ENCODE results near the gene CRTC3.
"Not testable (repeated sequence)": the region's sequence is repeated elsewhere in the genome, so short reads cannot be mapped to it uniquely, and the experiment has no call there.

Gene CRTC3

DNA sequence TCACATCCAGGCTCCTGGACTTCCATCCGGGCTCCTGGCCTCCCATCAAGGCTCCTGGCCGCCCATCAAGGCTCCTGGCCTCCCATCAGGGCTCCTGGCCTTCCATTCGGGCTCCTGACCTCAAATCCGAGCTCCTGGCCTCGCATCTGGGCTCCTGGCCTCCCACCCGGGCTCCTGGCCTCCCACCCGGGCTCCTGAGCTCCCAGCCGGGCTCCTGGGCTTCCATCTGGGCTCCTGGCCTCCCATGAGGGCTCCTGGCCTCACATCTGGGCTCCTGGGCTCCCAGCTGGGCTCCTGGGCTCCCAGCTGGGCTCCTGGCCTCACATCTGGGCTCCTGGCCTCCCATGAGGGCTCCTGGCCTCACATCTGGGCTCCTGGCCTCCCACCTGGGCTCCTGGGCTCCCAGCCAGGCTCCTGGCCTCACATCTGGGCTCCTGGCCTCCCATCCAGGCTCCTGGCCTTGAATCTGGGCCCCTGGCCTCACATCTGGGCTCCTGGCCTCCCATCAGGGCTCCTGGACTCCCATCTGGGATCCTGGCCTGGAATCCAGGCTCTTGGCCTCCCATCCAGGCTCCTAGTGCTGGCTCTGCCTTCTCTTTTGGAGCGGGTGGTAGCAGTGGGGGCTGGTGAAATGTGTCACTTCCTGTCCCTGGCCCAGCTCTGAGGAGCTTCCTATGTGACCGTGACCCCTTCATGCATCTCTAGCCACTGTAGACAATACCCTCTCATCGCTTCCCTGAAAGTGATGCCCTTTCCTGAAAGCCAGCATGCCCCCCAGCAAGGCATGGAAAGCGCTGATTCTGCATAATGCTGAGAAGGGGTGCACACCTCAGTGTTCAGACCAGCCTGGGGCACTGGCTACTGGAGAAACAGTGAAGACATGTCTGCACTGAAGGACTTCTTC, 124.8 kb downstream of the CRTC3 start:
- DNase-seq: peak; percentile 40 to 44

DNA sequence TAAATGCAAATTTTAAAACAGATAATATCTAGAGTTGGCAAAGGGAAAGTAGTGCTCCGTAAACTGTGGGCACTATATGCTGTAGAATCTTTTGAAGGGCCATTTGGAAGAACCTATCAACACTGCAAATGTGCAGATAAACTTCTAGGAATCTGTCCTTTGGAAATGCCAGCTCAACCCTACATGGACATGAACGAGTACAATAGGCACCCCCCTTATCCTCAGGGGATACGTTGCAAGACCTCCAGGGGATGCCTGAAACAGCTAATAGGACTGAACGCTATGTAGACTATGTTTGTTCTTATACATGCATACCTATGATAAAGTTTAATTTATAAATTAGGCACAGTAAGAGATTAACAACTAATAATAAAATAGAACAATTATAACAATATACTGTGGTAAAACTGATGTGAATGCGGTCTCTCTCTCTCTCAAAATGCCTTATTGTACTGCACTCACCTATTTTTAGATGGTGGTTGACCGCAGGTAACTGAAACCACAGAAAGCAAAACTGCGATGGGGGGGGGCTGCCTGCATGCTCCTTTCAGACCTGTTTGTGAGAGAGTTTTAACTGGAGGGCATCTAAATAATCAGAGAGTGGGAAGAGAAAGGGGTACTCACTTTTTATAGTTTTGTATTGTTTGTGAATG, 127.9 kb downstream of the CRTC3 start:
- DNase-seq: not testable (repeated sequence)

DNA sequence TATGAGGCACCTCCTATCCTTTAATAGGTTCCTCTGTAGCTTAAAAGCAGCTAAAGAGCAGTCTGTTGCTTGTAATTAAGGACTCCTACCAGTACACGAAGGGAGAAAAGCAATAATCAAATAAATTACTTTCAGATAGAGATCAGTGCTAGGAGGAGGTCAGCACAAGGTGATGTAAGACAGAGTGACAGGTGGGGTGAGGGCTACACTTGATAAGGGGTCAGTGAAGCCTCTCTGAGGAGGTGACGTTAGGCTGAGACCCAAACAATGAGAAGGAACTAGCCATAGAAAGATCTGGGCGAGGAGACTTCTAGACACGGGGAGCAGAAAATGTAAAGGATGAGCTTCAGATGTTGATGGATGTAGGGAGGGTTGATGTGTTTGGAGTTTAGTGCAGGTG, 129.8 kb downstream of the CRTC3 start:
- DNase-seq: no peak

DNA sequence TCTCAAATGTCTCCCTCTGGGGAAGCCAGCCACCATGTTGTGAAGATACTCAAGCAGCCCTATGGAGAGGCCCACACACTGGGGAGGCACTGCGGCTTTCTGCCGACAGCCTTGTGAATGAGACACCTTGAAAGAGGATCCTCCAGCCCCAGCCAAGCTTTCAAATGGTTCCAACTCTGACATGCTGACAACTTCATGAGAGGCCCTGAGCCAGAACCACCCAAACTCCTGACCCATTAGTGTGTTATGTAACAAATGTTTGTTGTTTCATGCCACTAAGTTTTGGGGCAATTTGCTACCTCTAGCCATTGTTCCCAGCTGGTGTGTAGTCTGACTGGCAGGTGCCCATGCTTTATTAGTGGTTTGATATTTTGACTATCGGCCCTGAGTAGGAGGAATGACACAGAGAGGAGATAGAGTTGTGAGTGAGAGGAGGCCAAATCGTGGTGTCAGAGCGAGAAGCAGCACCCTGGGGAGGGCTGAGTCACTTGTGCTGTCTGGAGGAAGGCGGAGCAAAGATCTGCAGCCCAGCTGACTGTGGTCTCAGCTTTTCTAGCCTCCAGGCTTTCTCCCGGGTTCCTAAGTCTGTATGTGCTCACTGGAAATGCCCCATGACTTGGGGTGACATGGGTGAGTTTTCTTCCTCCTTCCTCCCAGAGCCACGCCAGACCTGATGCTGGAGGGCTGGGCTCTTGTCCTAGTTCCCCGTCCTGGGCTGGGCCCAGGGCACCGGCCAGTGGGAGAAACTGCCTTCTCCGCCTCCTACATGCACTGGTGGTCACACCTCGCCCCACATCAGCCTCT, 130.7 kb downstream of the CRTC3 start:
- DNase-seq: peak; percentile 98

DNA sequence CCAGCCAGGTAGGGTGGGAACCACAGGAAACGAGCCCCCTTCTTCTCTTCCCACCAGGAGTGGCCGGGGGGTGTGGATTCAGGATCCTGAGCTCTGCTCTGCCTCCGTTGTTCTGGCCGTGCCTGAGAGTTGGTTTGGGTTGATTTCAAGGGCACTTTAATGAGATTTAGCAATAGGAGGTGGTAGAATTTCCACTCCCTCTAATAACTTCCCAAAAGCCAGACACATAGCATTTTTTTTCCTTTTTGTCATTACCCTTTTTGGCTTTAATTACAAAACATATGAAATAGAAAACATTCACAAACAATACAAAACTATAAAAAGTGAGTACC, 131.2 kb downstream of the CRTC3 start:
- DNase-seq: peak in 1 of 2 donors; percentile 70

DNA sequence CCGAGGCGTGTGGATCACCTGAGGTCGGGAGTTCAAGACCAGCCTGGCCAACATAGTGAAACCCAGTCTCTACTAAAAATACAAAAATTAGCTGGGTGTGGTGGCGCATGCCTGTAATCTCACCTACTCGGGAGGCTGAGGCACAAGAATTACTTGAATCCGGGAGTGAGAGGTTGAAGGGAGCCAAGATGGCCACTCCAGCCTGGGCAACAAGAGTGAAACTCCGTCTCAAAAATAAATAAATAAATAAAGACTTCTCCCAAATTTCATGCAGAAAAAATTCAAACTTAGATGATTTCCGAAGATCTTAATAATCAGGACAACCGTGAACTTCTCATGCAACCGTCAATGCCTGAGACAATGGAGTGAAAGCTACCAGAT, 134.3 kb downstream of the CRTC3 start:
- not testable (repeated sequence) for DNase-seq

DNA sequence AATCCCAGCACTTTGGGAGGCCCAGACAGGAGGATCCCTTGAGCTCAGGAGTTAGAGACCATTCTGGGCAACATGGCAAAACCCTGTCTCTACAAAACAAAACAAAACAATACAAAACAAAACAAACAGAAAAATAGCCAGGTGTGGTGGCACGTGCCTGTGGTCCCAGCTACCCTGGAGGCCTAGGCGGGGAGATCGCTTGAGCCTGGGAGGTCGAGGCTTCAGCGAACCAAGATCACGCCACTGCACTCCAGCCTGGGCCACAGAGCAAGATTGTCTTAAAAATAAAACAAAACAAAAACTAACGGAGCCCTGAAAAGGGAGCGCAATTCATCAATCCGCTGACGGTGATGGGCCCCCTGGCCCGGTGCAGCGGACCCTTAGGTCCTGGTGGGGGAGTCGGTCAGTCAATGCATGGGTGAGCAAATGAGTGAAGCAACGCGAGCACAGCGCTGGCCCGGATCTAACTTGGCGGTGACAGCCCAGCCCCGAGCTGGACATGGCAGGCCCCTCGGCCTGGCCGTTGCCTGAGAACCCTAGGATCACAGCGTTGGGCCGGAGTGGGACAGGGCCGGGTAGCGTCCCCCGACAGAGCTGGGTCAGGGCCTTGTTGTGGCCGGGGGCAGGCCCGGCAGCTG, 135.0 kb downstream of the CRTC3 start:
- DNase-seq: peak in 1 of 2 donors; percentile 55

DNA sequence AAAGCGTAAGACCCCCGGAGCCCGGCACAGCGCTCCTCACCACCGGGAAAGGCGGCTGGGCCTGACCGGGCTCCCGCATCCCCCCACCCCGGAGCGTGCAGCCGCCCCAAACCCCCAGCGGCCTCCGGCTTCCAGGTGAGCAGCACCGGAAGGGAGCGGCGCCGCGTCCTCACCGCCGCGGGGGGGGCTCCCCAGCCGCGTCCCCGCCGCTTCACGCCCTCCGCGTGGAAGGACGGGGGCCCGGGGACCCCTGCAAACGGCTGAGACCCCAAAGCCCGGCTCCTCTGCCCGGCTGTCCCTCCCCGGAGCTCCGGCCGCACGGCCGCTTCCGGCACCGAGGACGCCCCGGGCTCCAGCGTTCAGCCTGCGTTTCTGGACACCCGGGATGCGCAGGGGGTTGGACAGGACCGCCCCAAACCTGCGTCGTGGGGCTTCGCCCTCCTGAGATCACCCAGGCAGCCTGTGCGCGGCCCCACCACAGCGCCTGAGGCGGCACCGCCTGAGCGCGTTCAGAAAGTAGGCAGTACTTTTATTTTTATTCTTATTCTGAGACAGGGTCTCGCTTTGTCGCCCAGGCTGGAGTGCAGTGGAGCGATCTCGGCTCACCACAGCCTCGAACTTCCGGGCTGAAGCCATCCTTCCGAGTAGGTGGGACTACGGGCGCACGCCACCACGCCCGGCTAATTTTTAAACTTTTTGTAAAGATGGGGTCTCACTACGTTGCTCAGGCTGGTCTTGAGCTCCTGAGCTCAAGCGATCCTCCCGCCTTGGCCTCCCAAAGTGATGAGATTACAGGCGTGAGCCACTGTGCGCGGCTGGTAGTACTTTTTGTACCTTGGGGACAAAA, 135.8 kb downstream of the CRTC3 start:
- DNase-seq: peak; percentile 67 to 83

DNA sequence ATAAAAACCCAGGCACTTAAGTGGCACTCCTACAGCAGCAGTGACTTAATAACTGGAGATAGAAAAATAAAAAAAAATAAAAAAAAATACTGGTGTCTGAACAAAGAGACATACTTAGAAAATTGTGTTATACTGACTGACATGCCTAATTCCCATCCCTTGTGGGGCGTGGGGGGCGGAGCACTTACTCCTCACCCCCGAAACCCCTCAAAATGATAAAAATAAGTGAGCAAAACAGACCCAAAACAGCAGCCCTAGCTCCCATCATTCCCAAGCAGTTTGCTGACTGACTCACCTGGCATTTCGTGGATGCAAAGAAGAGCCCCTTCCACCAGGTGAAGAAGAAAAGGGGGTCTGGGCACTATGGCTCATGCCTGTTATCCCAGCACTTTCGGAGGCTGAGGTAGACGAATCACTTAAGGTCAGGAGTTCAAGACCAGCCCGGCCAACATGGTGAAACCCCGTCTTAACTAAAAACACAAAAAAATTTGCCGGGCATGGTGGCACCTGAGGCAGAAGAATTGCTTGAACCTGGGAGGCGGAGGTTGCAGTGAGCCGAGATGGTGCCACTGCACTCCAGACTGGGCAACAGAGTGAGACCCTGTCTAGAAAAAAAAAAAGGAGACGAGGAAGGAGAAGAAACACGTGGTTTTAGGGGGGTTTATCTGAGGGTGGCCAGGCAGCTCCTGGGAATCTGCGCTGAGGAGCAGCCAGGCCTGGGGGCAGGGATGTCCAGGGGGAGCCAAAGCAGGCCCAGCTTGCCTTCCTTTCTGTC, 136.6 kb downstream of the CRTC3 start:
- DNase-seq: no peak

DNA sequence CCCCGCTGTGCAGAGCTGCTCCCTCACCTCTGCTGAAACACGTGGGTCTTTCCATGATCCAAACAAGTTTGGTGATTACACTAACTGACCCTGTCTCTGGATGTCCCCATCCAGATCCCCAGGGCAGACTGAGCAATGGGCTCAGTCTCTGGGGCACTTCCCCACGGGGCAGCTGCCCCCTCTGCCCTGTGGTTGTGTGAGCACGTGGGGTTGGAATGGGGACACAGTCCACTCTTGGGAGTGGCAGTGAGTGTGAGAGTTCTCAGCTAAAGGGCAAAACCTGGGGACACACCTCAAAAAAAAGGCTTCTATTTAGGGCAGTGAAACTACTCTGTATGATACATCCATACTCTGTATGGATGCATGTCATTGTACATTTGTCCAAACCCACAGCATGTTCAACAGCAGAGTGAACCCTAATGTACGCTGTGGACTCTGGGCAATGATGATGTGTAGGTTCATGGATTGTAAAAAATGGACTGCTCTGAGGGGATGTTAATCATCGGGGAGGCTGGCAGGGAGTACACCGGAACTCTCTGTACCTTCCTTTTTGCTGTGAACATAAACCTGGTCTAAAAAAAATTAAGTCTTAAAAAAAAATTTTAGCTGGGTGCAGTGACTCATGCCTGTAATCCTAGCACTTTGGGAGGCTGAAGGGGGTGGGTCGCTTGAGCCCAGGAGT, 137.5 kb downstream of the CRTC3 start:
- DNase-seq: no peak

DNA sequence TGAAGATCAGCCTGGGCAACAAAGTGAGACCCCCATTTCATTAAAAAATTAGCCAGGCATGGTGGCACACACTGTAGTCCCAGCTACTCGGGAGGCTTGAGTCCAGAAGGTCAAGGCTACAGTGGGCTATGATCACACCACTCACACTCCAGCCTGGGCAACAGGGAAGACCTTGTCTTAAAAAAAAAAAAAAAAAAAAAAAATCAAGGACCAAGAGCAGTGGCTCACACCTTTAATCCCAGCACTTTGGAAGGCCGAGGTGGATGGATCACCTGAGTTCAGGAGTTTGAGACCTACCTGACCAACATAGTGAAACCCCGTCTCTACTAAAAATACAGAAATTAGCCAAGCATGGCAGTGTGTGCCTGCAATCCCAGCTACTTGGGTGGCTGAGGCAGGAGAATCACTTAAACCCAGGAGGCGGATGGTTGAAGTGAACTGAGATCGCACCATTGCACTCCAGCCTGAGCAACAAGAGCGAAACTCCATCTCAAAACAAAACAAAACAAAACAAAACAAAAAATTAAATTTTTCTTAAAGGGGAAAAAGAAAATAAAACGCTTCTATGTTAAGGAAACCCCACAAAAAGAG, 138.1 kb downstream of the CRTC3 start:
- DNase-seq: not testable (repeated sequence)

DNA sequence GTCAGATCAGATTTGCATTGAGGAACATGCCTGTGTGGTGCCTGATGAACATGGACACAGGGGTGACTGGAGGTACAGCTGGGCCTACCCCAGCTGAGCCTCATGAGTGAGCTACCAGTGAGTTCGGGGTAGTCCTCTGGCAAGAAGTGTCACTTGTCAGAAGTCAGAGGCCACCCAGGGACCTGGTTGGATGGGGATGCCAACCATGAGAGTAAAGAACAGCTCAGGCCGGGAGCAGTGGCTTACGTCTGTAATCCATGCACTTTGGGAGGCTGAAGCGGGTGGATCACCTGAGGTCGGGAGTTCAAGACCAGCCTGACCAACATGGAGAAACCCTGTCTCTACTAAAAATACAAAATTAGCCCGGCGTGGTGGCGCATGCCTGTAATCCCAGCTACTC, 140.9 kb downstream of the CRTC3 start:
- DNase-seq: not testable (repeated sequence)

DNA sequence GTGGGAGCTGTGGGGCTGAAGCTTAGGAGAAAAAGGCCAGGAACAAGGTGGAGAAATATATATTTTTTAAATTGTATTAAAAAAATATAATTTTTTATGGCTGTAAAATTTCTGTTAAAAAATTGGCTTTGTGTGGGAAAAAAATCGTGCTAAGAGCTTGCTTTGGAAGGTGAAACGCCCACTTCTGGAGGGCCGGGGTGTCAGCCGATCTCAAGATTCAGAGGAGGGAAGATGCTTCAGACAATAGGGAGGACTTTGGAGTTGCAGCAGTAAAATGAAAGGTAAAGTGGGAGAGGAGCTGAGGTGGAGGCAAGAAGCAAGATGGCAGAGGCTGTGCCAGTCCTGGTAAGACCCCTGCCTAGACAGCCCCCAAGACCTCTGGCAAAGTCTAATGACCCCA, 141.5 kb downstream of the CRTC3 start:
- DNase-seq: no peak

DNA sequence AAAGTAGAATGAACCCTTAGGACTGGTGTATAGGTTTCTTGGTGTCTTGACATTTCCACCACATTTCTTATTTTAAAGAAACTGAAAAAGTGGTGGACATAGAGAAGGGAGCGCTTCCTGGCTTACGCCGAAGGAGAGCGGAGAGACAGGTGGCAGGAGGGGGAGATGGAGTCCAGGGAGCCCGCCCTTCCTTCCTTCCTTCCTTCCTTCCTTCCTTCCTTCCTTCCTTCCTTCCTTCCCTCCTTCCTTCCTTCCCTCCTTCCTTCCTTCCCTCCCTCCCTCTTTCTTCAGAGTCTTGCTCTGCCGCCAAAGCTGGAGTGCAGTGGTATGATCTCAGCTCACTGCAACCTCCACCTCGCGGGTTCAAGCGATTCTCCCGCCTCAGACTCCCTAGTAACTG, 143.6 kb downstream of the CRTC3 start:
- not testable (repeated sequence) for DNase-seq

DNA sequence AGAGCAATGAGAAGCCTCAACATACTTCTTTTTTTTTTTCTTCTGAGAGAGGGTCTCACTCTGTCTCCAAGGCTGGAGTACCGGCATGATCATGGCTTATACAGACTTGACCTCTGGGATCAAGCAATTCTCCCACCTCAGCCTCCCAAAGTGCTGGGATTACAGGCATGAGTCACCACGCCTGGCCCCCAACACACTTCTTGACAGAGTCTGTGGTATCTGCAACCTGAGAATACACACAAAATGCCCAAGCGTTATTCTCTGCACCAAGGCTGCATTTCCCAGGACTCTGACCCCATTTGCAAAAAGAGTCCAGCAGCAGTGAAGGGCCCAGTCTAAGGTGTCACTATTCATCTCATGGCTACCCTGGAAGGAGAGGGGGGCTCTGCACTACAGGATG, 144.8 kb downstream of the CRTC3 start:
- DNase-seq: no peak

DNA sequence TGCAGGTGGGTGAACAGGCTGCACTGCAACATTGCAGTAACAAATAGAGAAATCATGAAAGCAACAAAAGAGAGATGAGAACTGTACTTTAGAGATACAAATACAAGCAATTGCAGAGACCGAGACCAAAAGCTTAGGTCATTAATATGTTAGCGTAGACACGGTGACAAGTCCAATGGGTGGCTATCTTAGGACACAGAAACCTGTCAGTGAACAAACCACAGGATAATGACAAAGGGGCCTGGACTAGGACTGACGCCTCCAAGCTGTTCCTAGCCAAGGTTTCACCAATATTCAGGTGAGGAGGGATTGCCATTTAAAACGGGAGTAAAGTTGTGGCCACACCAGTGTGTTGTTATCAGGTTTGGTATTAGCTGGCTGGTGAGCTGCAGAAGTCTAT, 145.7 kb downstream of the CRTC3 start:
- no peak for DNase-seq

DNA sequence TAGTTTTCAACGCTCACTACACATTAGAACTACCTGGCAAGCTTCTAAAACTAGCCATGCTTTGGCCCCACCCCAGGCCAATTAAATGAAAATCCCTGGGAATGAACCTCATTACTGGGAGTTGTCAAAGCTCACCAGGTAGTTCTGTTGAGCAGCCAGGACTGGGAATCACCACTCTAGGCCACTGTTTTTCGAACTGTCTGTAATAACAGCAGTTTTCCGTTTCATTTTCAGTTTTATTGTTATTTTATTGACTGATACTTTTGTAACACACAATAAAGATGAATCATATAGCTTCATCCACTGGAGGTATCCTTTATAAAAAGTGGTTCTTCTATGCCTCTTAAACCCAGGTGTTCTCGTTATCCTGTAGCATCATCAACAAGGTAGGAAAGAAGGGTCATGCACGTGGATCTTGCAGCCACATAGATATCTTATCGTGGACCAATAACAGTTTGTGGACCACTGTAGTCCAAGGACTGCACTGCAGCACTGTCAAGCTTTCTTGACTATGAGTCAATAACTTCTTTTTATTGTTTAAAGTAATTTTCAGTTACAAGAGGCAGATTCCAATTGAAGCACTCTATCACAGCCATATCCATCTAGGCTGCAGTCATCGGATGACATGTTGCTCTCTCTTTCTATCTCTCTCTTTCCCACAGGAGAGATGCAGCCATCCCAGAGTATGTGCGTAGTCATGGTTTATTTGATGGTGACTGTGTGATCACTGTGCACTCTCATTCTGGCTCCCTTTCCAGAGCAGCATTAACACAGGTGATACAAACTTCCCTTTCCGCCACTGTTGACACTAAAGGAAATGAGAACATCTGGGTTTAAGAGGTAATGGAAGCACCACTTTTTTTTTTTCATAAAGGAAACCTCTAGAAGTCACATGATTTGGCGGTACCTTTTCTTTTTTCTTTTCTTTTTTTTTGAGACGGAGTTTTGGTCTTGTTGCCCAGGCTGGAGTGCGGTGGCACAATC, 148.4 kb downstream of the CRTC3 start:
- DNase-seq: no peak

DNA sequence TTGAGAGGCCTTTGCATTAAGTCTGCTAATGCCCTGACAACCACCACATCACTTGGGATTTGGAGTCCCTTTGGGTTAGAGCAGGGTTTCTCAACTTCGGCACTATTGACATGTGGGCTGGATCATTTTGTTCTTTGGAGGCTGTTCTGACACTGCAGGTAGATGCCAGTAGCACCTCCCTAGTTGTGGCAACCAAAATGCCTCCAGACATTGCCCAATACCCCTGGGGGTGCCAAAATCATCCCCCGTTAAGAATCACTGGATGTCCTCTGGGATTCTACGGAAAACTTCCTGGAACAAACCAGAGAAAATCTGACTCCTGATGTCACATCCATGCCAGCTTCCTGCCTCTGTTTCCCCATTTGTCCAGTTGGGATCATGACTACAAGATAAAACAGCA, 150.2 kb downstream of the CRTC3 start:
- no peak for DNase-seq

Data from inflammatory macrophage (primary cell).